Gastroesophageal sphincter (tissue), 3 donors: ENCODE measurements around the gene MGAT3.

ENCODE experiments used
- CTCF ChIP-seq, 4 experiments: fragments of 200-600 bp in 2 of 4; fragments of 450-650 bp in 2 of 4; sonication (generic) in 1 of 4; IDR thresholded peaks; one replicate each; pipeline ENCODE4 v1.5.1; 2017 to 2019; ENCODE audit warnings: antibody characterized with exemption in 4 of 4, mild to moderate bottlenecking in 2 of 4, moderate library complexity in 2 of 4
- POLR2A ChIP-seq, 2 donors: fragments of 450-650 bp; IDR thresholded peaks; one replicate each; pipeline ENCODE4 v1.6.1; 2017; ENCODE audit warnings: antibody characterized with exemption in 2 of 2, mild to moderate bottlenecking in 2 of 2, moderate library complexity in 1 of 2
- POLR2AphosphoS5 ChIP-seq: sonication (generic); formaldehyde crosslinking; IDR thresholded peaks from one replicate; pipeline ENCODE4 v1.6.1; 2017; ENCODE audit warnings: antibody characterized with exemption

- no peak for TF ChIP-seq CTCF (IDR thresholded peaks at IDR 0.05)
- no peak for TF ChIP-seq POLR2A (IDR thresholded peaks at IDR 0.05)
- no peak for TF ChIP-seq POLR2AphosphoS5
These were observed 35.1 kb upstream of the MGAT3 start for GRCh38 chr22:39421691-39422090.
